ENCODE measurements around the gene SF3B4. TPM values are rescaled to one million over a fixed set of nuclear protein-coding genes. Genes with fewer than 3 reads are reported as not detected.
A peak's percentile ranks its signal among the peaks of the same experiment; 100 is the strongest.

Gene SF3B4
- total and polyA plus RNA-seq, 2 of the 13 experiments (the other 11 are each of a cell fraction or from before 2014, with no cell fraction given) = 13.8 to 14.8 TPM

- TF ChIP-seq HIC2 (CRISPR knock-in tag; IDR thresholded peaks at IDR 0.05; ENCODE audit: low read depth) (no peak), KLF11 (CRISPR knock-in tag; IDR thresholded peaks at IDR 0.05) (no peak), ZNF281 (CRISPR knock-in tag; IDR thresholded peaks at IDR 0.05; ENCODE audit: borderline replicate concordance) (no peak), MXD3 (CRISPR knock-in tag; IDR thresholded peaks at IDR 0.05) (no peak), SMARCE1 (IDR thresholded peaks at IDR 0.05; ENCODE audit: borderline replicate concordance) (no peak), ZNF12 (CRISPR knock-in tag; IDR thresholded peaks at IDR 0.05) (no peak), BORCS8-MEF2B (CRISPR knock-in tag; IDR thresholded peaks at IDR 0.05) (no peak), SPEN (CRISPR knock-in tag; IDR thresholded peaks at IDR 0.05; ENCODE audit: low read depth) (peak; percentile 53; the same call in 1 of the 2 replicates), ARID5B (CRISPR knock-in tag; IDR thresholded peaks at IDR 0.05) (no peak), THAP11 (CRISPR knock-in tag; IDR thresholded peaks at IDR 0.05) (no peak; the same call in none of the 2 replicates), JUN (CRISPR knock-in tag; IDR thresholded peaks at IDR 0.05) (no peak), STAG1 (CRISPR knock-in tag; IDR thresholded peaks at IDR 0.05) (0 out of 2 replicates have a peak, but pooled peaks have one; percentile 12), ZNF276 (CRISPR knock-in tag; IDR thresholded peaks at IDR 0.05; ENCODE audit: low read depth) (no peak), HNF1B (CRISPR knock-in tag; IDR thresholded peaks at IDR 0.05) (no peak), RFX3 (CRISPR knock-in tag; IDR thresholded peaks at IDR 0.05) (no peak)
Measured at GRCh38 chr1:149887456-149888246, 40.0 kb downstream of the SF3B4 start (continued).

All from HepG2 (cell line).